Karpas-422 (cell line): ENCODE data around the gene LDLRAP1. TPM values are rescaled to one million over a fixed set of nuclear protein-coding genes. Genes with fewer than 3 reads are reported as not detected.
A peak's percentile ranks its signal among the peaks of the same experiment; 100 is the strongest.
"Not testable (repeated sequence)": the region's sequence is repeated elsewhere in the genome, so short reads cannot be mapped to it uniquely, and the experiment has no call there.

ENCODE experiments used
- DNase-seq: peaks from one replicate; pipeline ENCODE4 v3.0.0-alpha.2; 2015
- H2AFZ ChIP-seq: fragments of 200-600 bp; sonication (generic); 2 replicates; pipeline ENCODE4 v1.6.1; 2014; ENCODE audit warnings: antibody characterized with exemption, low read length, mixed read lengths
- H3K27ac ChIP-seq: fragments of 200-600 bp; sonication (generic); 2 replicates; pipeline ENCODE4 v1.5.1; 2014; ENCODE audit warnings: mild to moderate bottlenecking, low read length, moderate library complexity
- H3K27me3 ChIP-seq: fragments of 200-600 bp; sonication (generic); 2 replicates; pipeline ENCODE4 v1.6.1; 2014; ENCODE audit warnings: low read length, mixed read lengths
- H3K36me3 ChIP-seq: fragments of 200-600 bp; sonication (generic); 2 replicates; pipeline ENCODE4 v1.6.1; 2014; ENCODE audit warnings: low read length, mixed read lengths; ENCODE audit not compliant: insufficient read depth
- H3K4me1 ChIP-seq: fragments of 200-600 bp; sonication (generic); 2 replicates; pipeline ENCODE4 v1.6.1; 2014; ENCODE audit warnings: mild to moderate bottlenecking, low read length, mixed read lengths
- H3K4me2 ChIP-seq: fragments of 200-600 bp; sonication (generic); 2 replicates; pipeline ENCODE4 v1.6.1; 2014; ENCODE audit warnings: low read length, low read depth, mild to moderate bottlenecking; ENCODE audit not compliant: poor library complexity, severe bottlenecking
- H3K4me3 ChIP-seq: fragments of 200-600 bp; sonication (generic); 2 replicates; pipeline ENCODE4 v1.5.1; 2014; ENCODE audit warnings: mild to moderate bottlenecking, antibody characterized with exemption, low read length, mixed read lengths
- H3K79me2 ChIP-seq: fragments of 200-600 bp; sonication (generic); 2 replicates; pipeline ENCODE4 v1.6.1; 2014; ENCODE audit warnings: mild to moderate bottlenecking, low read length, mixed read lengths
- H3K9ac ChIP-seq: fragments of 200-600 bp; sonication (generic); 2 replicates; pipeline ENCODE4 v1.6.0; 2014; ENCODE audit warnings: low read length
- H3K9me2 ChIP-seq: fragments of 200-600 bp; sonication (generic), shearing (Covaris generic); replicated peaks from 2 replicates; pipeline ENCODE4 v1.6.0; 2014; ENCODE audit warnings: mild to moderate bottlenecking, low read length, moderate library complexity; ENCODE audit not compliant: insufficient read depth
- H3K9me3 ChIP-seq: fragments of 300-700, 200-600 bp; sonication (generic); 2 replicates; pipeline ENCODE4 v1.6.1; 2014; ENCODE audit warnings: low read length, mixed read lengths
- H4K20me1 ChIP-seq: fragments of 200-600 bp; sonication (generic); 2 replicates; pipeline ENCODE4 v1.6.1; 2014; ENCODE audit warnings: mild to moderate bottlenecking, antibody characterized with exemption, low read length, low read depth; ENCODE audit not compliant: insufficient read depth
- total RNA-seq: library from RNA; depleted of rRNA; stranded (reverse); fragments of >200 nt; shearing (Covaris generic); gene quantifications from 2 replicates; pipeline ENCODE4 v1.2.3, GENCODE V29; 2014; ENCODE audit warnings: low replicate concordance

Gene LDLRAP1
- total RNA-seq, 1 experiment from 2014 or later = not detected

GRCh38 chr1:25600971-25601699 lies 57.7 kb downstream of the LDLRAP1 start:
- DNase-seq, H3K27ac ChIP-seq, H3K9me3 ChIP-seq, H3K4me3 ChIP-seq, H2AFZ ChIP-seq, H4K20me1 ChIP-seq, H3K36me3 ChIP-seq, H3K27me3 ChIP-seq, H3K9ac ChIP-seq, H3K9me2 ChIP-seq, H3K4me1 ChIP-seq, H3K79me2 ChIP-seq, H3K4me2 ChIP-seq: not testable (repeated sequence)

GRCh38 chr1:25603779-25604538 lies 60.6 kb downstream of the LDLRAP1 start:
- H3K4me2 ChIP-seq, H3K36me3 ChIP-seq: not testable (repeated sequence)

DNA sequence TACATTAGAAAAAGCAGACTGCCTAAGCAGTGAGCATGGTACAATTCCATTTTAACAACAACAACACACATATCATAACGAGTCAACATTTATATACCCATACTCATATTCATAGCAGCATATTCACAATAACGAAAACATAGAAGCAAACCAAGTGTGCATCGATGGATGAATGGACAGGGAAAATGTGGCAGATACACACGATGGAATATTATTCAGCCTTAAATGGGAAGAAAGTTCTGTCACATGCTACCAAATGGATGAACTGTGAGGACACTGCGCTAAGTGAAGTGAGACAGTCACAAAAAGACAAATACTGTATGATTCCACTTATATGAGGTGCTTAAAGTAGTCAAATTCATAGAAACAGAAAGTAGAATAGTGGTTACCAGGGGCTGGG lies 63.7 kb downstream of the LDLRAP1 start:
- Histone ChIP-seq H3K79me2 (no peaks in the 10 kb centered on the region), H3K9me3 (no peaks in the 10 kb centered on the region), H3K27me3 (no peaks in the 10 kb centered on the region), H3K4me1 (peaks cover 6% of the 10 kb centered on the region), H3K27ac (no peak overlapping the region), H4K20me1 (no peaks in the 10 kb centered on the region; the same call in 1 of the 2 replicates), H3K4me3 (no peak overlapping the region), H2AFZ (no peak overlapping the region), H3K36me3 (no peaks in the 10 kb centered on the region), H3K9ac (no peak overlapping the region), H3K9me2 (no peaks in the 10 kb centered on the region), H3K4me2 (no peak overlapping the region)
- no peak for DNase-seq

More at GRCh38 chr1:25603779-25604538, 60.6 kb downstream of the LDLRAP1 start:
- H3K9me2 ChIP-seq, H4K20me1 ChIP-seq, H3K4me3 ChIP-seq, H2AFZ ChIP-seq, DNase-seq, H3K4me1 ChIP-seq, H3K9ac ChIP-seq, H3K27me3 ChIP-seq, H3K27ac ChIP-seq, H3K9me3 ChIP-seq, H3K79me2 ChIP-seq: not testable (repeated sequence)

DNA sequence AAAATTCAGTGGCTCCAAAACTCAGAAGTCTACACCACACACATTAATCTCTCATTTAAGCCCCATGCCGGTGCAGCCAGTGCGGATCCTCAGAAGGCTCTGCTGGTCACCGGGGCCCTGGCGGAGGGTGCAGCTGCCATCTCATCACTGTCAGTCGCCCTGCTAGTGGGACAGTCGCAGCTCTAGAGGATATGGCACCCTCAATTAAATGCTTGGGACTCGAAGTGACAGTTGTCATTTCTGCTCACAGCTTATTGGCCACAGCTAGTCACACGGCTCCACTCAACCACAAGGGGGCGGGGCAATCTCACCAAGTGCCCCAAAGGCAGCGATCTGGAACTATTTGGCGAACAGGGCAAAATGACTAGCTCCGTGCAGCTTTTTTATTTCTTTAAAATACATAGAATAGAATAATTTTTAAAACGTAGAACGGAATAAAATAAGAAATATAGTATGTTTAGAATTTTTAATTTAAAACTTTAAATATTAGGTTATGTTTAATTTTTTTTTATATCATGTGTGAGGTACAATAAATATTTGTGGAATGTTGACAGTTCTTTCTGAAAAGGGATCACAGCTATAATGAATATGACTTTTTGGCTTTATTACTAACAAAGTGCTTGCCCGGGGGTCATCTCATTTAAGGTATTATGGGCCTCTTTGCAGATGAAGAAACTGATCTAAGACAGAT lies 65.2 kb downstream of the LDLRAP1 start:
- no peak overlapping the region for H3K9ac ChIP-seq
- no peak overlapping the region for H2AFZ ChIP-seq
- H3K9me3 ChIP-seq = no peaks in the 10 kb centered on the region
- no peak overlapping the region for H3K4me2 ChIP-seq
- no peaks in the 10 kb centered on the region; the same call in 1 of the 2 replicates for H4K20me1 ChIP-seq
- peak; percentile 95 for DNase-seq
- H3K27me3 ChIP-seq = no peaks in the 10 kb centered on the region
- no peak overlapping the region for H3K4me3 ChIP-seq
- H3K79me2 ChIP-seq = no peaks in the 10 kb centered on the region
- no peaks in the 10 kb centered on the region for H3K36me3 ChIP-seq
- peaks cover 6% of the 10 kb centered on the region for H3K4me1 ChIP-seq
- H3K9me2 ChIP-seq = no peaks in the 10 kb centered on the region
- no peak overlapping the region for H3K27ac ChIP-seq

GRCh38 chr1:25609921-25610320 lies 66.5 kb downstream of the LDLRAP1 start:
- no peaks in the 10 kb centered on the region for H3K36me3 ChIP-seq
- H3K4me3 ChIP-seq = no peak overlapping the region

DNA sequence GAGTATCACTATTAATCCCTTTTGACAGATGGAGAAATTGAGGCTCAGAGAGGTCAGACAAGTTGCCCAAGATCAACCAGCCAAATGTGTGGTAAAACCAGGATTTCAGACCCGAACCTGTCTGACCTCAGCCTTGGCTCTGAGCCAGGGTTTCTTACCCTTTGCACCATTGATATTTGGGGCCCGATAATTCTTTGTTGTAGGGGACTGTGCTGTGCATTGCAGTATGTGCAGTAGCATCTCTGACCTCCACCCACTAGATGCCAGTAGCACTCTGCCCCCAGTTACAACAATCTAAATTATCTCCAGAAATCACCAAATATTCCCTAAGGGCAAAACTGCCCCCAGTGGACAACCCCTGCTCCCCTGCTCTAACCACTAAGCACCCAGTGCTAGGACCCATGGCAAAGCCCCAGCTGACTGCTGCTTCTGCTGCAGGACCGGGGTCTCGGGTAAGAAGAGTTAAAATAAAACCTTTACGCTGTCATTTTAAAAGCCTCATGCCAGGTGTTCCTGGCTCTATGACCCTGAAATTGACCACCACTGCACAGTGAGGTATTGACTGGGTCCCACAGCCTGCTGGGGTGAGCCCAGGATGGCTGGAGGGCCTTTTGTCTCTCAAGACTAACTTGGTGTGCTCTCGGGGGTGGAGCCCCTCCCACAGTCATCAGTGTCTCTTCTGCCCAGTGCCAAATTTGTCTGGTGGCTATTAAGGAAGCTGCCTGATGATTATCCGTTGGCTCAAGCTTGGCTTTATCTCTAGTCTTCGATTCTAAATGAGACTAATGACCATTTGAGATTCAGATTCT lies 67.6 kb downstream of the LDLRAP1 start:
- H3K9ac ChIP-seq = no peak overlapping the region
- no peak overlapping the region for H3K4me3 ChIP-seq
- H3K36me3 ChIP-seq = no peaks in the 10 kb centered on the region
- H3K4me2 ChIP-seq = no peak overlapping the region
- no peaks in the 10 kb centered on the region for H3K9me2 ChIP-seq
- H3K9me3 ChIP-seq = no peaks in the 10 kb centered on the region
- H4K20me1 ChIP-seq = no peaks in the 10 kb centered on the region; the same call in 1 of the 2 replicates
- H3K27me3 ChIP-seq = no peaks in the 10 kb centered on the region
- no peak overlapping the region for H2AFZ ChIP-seq
- no peak overlapping the region for H3K27ac ChIP-seq
- DNase-seq = no peak
- no peaks in the 10 kb centered on the region for H3K79me2 ChIP-seq
- H3K4me1 ChIP-seq = peaks cover 16% of the 10 kb centered on the region

More at GRCh38 chr1:25609921-25610320, 66.5 kb downstream of the LDLRAP1 start:
- H3K9me2 ChIP-seq = no peaks in the 10 kb centered on the region
- peaks cover 7% of the 10 kb centered on the region for H3K4me1 ChIP-seq
- H3K4me2 ChIP-seq = no peak overlapping the region
- H3K27me3 ChIP-seq = no peaks in the 10 kb centered on the region
- no peaks in the 10 kb centered on the region for H3K9me3 ChIP-seq
- H3K27ac ChIP-seq = no peak overlapping the region
- H3K9ac ChIP-seq = no peak overlapping the region
- H2AFZ ChIP-seq = no peak overlapping the region
- DNase-seq = no peak
- H3K79me2 ChIP-seq = no peaks in the 10 kb centered on the region
- H4K20me1 ChIP-seq = no peaks in the 10 kb centered on the region; the same call in 1 of the 2 replicates

DNA sequence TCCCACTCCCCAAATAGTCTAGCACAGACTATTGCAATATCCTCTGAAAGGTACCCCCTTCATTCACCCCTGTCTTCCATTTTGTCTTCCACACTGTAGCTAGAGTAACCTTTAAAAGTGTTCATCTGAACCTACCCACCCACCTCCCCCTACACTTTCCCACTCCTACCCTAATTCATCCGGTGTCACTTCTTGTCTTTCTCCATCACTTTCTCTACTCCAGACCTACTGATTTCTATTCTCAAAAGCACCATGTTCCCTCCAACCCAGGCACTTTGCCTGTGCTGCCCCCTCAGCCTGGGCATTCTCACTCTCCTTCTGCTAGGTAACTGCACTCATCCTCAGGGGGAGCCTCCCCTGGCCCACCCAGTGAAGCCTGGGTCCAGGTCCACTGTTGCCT lies 68.4 kb downstream of the LDLRAP1 start:
- DNase-seq = no peak
- no peak overlapping the region for H3K4me3 ChIP-seq
- no peaks in the 10 kb centered on the region for H3K9me2 ChIP-seq
- H3K79me2 ChIP-seq = no peaks in the 10 kb centered on the region
- H3K9me3 ChIP-seq = no peaks in the 10 kb centered on the region
- no peaks in the 10 kb centered on the region for H3K27me3 ChIP-seq
- no peak overlapping the region for H3K4me2 ChIP-seq
- H3K9ac ChIP-seq = no peak overlapping the region
- no peak overlapping the region for H3K27ac ChIP-seq
- no peak overlapping the region for H2AFZ ChIP-seq
- no peaks in the 10 kb centered on the region for H3K36me3 ChIP-seq
- no peaks in the 10 kb centered on the region; the same call in 1 of the 2 replicates for H4K20me1 ChIP-seq
- peaks cover 21% of the 10 kb centered on the region for H3K4me1 ChIP-seq
